Brain microvascular endothelial cell (primary cell): ENCODE measurements around the gene ZNF646.

Experiments
- DNase-seq: peaks from one replicate; pipeline ENCODE4 v3.0.0-alpha.2; 2020
- H3K27ac ChIP-seq: fragments of 250-450 bp; sonication (Bioruptor Pico); 2 replicates; pipeline ENCODE4 v1.5.1; 2020; ENCODE audit warnings: mild to moderate bottlenecking, moderate library complexity
- H3K27me3 ChIP-seq: fragments of 250-450 bp; sonication (Bioruptor Pico); replicated peaks from 2 replicates; pipeline ENCODE4 v1.5.1; 2020; ENCODE audit warnings: mild to moderate bottlenecking
- H3K36me3 ChIP-seq: fragments of 250-450 bp; sonication (Bioruptor Pico); replicated peaks from 2 replicates; pipeline ENCODE4 v1.5.1; 2020; ENCODE audit warnings: mild to moderate bottlenecking
- H3K4me3 ChIP-seq: 2 replicates; pipeline ENCODE4 v1.5.1; 2011; ENCODE audit warnings: low read depth, mild to moderate bottlenecking, control low read depth, low read length, moderate library complexity
- in situ Hi-C: cut with HindIII; loops from 2 replicates; pipeline ENCODE4 v1.10.0; 2017; ENCODE audit warnings: low sequenced_read_pairs, low pct_ligation_motif_present
- TF ChIP-seq, protein P1 (sequence below): IDR thresholded peaks from 2 replicates; pipeline ENCODE4 v1.5.1; 2011; ENCODE audit warnings: low read depth, mild to moderate bottlenecking, moderate library complexity, low read length, control low read depth, inconsistent platforms; ENCODE audit errors: missing control alignments

Gene ZNF646

DNA sequence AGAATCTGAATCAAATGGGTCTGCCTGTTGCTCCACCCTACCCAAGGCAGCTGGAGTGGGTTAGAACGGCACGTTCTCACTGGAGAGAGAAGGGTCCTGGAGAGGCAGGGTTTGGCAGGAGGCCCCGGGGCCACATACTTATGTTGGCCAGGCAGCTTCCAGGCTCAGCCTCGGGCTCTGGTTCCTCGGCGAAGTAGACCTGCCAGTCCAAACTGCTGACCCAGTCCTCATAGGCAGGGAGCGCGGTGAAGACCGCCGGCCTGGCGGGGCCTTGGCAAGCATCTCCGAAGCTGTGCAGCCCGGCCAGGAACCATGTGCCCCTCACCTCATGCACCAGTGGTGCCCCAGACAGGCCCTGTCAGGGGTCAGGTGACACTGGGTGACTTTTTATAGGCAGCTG is 9.8 kb downstream of the ZNF646 start:
- in situ Hi-C loops = no loop called here
- Histone ChIP-seq H3K27ac (no peak overlapping the region), H3K4me3 (no peak overlapping the region), H3K36me3 (peaks cover 19% of the 10 kb centered on the region), H3K27me3 (no peaks in the 10 kb centered on the region)
- TF ChIP-seq, protein P1, sequence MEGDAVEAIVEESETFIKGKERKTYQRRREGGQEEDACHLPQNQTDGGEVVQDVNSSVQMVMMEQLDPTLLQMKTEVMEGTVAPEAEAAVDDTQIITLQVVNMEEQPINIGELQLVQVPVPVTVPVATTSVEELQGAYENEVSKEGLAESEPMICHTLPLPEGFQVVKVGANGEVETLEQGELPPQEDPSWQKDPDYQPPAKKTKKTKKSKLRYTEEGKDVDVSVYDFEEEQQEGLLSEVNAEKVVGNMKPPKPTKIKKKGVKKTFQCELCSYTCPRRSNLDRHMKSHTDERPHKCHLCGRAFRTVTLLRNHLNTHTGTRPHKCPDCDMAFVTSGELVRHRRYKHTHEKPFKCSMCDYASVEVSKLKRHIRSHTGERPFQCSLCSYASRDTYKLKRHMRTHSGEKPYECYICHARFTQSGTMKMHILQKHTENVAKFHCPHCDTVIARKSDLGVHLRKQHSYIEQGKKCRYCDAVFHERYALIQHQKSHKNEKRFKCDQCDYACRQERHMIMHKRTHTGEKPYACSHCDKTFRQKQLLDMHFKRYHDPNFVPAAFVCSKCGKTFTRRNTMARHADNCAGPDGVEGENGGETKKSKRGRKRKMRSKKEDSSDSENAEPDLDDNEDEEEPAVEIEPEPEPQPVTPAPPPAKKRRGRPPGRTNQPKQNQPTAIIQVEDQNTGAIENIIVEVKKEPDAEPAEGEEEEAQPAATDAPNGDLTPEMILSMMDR = no peak
- no peak for DNase-seq

DNA sequence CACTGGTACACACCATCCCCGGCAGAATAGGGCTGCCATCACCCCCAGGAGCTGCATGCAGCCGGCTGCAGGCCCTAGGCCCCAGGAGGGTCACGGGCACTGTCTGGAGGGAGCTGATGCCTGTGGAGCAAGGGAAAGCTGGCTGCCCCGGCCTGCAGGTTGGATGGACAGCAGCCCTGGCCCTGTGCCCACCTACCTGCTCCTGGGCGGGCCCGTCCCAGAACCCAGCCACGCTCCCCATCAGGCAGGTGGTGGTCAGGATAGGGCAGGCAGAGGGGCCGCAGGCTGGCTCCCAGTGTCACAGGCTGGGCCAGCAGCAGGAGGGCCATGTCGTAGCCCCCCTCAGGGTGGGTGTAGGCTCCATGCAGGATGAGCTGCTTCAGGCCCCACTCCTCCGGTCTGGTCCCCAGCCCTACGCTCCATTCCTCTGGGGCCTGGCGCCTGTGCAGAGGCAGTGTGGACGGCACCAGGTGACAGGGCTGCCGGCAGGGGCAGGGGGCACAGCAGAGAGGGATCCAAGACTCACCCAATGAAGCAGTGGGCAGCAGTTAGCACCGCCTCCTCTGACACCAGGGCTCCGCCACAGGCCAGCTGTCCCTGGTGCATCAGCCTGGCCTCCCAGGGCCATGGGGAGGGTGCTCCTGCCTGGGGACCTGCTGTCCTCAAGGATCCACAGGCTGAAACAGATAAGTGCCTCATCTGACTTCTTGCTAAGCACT is 10.5 kb downstream of the ZNF646 start:
- TF ChIP-seq, protein P1 = no peak
- Histone ChIP-seq H3K27ac (no peak overlapping the region), H3K27me3 (no peaks in the 10 kb centered on the region), H3K4me3 (no peak overlapping the region), H3K36me3 (peaks cover 20% of the 10 kb centered on the region)
- in situ Hi-C loops = no loop called here
- no peak for DNase-seq

DNA sequence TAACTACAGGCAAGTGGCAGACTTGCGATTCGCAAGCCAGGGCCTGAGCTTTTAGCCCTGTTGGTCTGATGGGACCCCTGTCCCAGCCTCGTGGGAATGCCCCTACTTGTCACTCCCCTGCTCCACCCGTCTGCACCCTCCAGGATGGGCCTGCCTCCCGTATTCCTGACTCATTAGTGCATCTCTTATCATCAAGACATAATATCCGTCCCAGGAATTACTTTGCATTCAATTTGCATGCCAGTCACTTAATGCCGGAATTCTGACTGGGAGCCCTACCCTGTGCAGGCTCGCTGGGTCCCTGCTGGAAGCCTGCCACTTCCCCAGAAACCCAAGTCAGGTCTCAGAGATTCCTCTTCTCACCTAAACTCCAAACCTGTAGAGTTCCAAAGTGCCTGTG is 11.2 kb downstream of the ZNF646 start:
- DNase-seq = no peak
- H3K27ac ChIP-seq = no peak overlapping the region
- TF ChIP-seq, protein P1 = no peak
- peaks cover 13% of the 10 kb centered on the region for H3K36me3 ChIP-seq
- in situ Hi-C loops = no loop called here
- H3K27me3 ChIP-seq = no peaks in the 10 kb centered on the region
- H3K4me3 ChIP-seq = no peak overlapping the region

DNA sequence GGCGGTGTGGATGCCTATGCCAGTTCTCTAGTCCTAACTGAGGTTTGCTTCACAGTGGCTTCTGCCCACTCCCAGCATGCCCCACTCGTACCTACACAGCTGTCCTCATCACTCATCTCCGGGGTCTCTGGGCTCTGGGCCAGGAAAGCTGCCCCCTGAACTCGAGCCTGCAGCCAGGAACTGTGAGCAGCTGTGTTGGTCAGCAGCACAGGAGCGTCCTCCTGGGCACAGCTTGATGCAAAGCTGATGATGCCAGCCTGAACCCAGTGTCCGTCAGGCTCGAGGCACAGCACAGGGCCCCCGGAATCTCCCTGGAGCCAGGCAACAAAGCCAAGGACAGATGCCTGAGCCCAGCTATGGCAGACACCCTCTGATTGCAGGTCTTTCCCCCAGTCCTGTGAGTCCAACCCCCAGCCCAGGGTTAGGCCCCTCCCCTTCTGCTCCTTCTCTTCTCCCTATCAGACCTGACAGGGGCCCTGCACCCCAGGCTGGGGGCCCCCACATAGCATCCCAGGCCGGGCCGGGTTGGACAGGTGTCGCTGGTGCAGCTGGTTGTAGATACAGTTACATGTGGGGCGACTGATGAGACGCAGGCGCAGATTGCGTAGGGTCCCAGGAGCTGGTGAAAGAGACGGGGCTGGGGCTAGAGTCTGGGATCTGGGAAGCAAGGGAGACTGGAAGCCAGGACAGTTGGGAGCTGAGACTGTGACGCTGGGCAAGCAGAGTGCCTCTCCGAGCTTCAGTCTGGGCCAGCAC is 11.8 kb downstream of the ZNF646 start:
- H3K36me3 ChIP-seq = peaks cover 12% of the 10 kb centered on the region
- in situ Hi-C loops = no loop called here
- no peak overlapping the region for H3K4me3 ChIP-seq
- H3K27me3 ChIP-seq = no peaks in the 10 kb centered on the region
- TF ChIP-seq, protein P1 = no peak
- DNase-seq = no peak
- H3K27ac ChIP-seq = no peak overlapping the region

DNA sequence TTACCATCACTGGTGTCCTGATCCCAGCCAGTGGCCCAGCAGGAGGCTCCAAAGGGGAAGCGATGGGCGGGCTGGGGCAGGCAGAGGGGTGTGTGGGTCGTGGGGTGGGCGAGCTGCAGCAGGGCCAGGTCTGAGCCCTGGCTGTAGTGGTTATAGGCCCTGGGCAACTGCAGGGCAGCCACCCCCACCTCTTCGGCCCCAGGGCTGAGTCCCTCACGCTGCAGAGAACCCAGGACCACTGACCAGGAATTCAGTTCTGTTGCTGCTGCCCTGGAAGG is 12.3 kb downstream of the ZNF646 start:
- H3K27ac ChIP-seq = no peak overlapping the region

More for the DNA sequence above, 12.3 kb downstream of the ZNF646 start:
- Histone ChIP-seq H3K27me3 (no peaks in the 10 kb centered on the region), H3K4me3 (no peak overlapping the region), H3K36me3 (peaks cover 12% of the 10 kb centered on the region)
- DNase-seq = no peak
- TF ChIP-seq, protein P1 = no peak
- in situ Hi-C loops = no loop called here
